Osteocyte (in vitro differentiated cells): ENCODE data around the gene FOXI1. TPM values are rescaled to one million over a fixed set of nuclear protein-coding genes. Genes with fewer than 3 reads are reported as not detected.

Experiments used
- DNase-seq: peaks from one replicate; pipeline ENCODE4 v3.0.0; 2021; ENCODE audit warnings: mixed read lengths; ENCODE audit not compliant: unreplicated experiment; ENCODE audit errors: extremely low spot score
- H3K27ac Mint-ChIP-seq: one replicate; pipeline ENCODE4 v1.8.0; 2021; ENCODE audit warnings: mild to moderate bottlenecking, mixed read lengths; ENCODE audit not compliant: unreplicated experiment
- H3K27me3 Mint-ChIP-seq: one replicate; pipeline ENCODE4 v1.8.0; 2021; ENCODE audit warnings: mixed read lengths; ENCODE audit not compliant: unreplicated experiment
- H3K36me3 Mint-ChIP-seq: one replicate; pipeline ENCODE4 v1.8.0; 2021; ENCODE audit warnings: mixed read lengths; ENCODE audit not compliant: unreplicated experiment
- H3K4me1 Mint-ChIP-seq: one replicate; pipeline ENCODE4 v1.8.0; 2021; ENCODE audit warnings: mixed read lengths; ENCODE audit not compliant: unreplicated experiment
- H3K4me3 Mint-ChIP-seq: one replicate; pipeline ENCODE4 v1.8.0; 2021; ENCODE audit warnings: mild to moderate bottlenecking, moderate library complexity, mixed read lengths; ENCODE audit not compliant: unreplicated experiment
- H3K9me3 Mint-ChIP-seq: one replicate; pipeline ENCODE4 v1.8.0; 2021; ENCODE audit warnings: mixed read lengths; ENCODE audit not compliant: unreplicated experiment
- CTCF ChIP-seq: fragments of 200-600 bp; sonication (generic); IDR thresholded peaks from 2 replicates; pipeline ENCODE4 v1.5.0; 2021; ENCODE audit warnings: antibody characterized with exemption, mild to moderate bottlenecking, moderate library complexity
- total RNA-seq: library from RNA; stranded (reverse); gene quantifications from 2 replicates; pipeline ENCODE4 v1.2.1, GENCODE V29; 2021

FOXI1 gene
- total RNA-seq, 1 donor from 2014 or later = not detected

- no peak overlapping the region for H3K4me3 Mint-ChIP-seq
Measured at GRCh38 chr5:170067574-170068170, 38.0 kb upstream of the FOXI1 start.

GRCh38 chr5:170069512-170069911, 36.2 kb upstream of the FOXI1 start:
- no peak for DNase-seq
- TF ChIP-seq CTCF = no peak
- Mint-ChIP-seq H3K27me3 (peaks cover 3% of the 10 kb centered on the region), H3K36me3 (no peaks in the 10 kb centered on the region), H3K9me3 (no peaks in the 10 kb centered on the region), H3K4me3 (no peak overlapping the region), H3K27ac (no peak overlapping the region), H3K4me1 (no peaks in the 10 kb centered on the region)

More at GRCh38 chr5:170067574-170068170, 38.0 kb upstream of the FOXI1 start:
- no peaks in the 10 kb centered on the region for H3K27me3 Mint-ChIP-seq
- DNase-seq = no peak
- H3K4me1 Mint-ChIP-seq = no peaks in the 10 kb centered on the region
- no peaks in the 10 kb centered on the region for H3K9me3 Mint-ChIP-seq
- no peak overlapping the region for H3K27ac Mint-ChIP-seq
- TF ChIP-seq CTCF = no peak
- H3K36me3 Mint-ChIP-seq = no peaks in the 10 kb centered on the region

- TF ChIP-seq CTCF = peak; percentile 78
- no peak overlapping the region for H3K4me3 Mint-ChIP-seq
- no peaks in the 10 kb centered on the region for H3K36me3 Mint-ChIP-seq
- peaks cover 9% of the 10 kb centered on the region for H3K27me3 Mint-ChIP-seq
- DNase-seq = no peak
- no peak overlapping the region for H3K27ac Mint-ChIP-seq
- no peaks in the 10 kb centered on the region for H3K4me1 Mint-ChIP-seq
- H3K9me3 Mint-ChIP-seq = no peaks in the 10 kb centered on the region
Measured at GRCh38 chr5:170070556-170071412, 34.9 kb upstream of the FOXI1 start.

GRCh38 chr5:170071748-170072147, 33.9 kb upstream of the FOXI1 start:
- no peak for TF ChIP-seq CTCF
- Mint-ChIP-seq H3K36me3 (no peaks in the 10 kb centered on the region), H3K27me3 (peaks cover 9% of the 10 kb centered on the region), H3K9me3 (no peaks in the 10 kb centered on the region), H3K4me3 (no peak overlapping the region), H3K4me1 (no peaks in the 10 kb centered on the region), H3K27ac (no peak overlapping the region)
- no peak for DNase-seq

GRCh38 chr5:170075696-170076095, 30.0 kb upstream of the FOXI1 start:
- DNase-seq = no peak
- no peak overlapping the region for H3K27ac Mint-ChIP-seq
- no peak overlapping the region for H3K4me3 Mint-ChIP-seq
- no peaks in the 10 kb centered on the region for H3K4me1 Mint-ChIP-seq
- peaks cover 15% of the 10 kb centered on the region for H3K27me3 Mint-ChIP-seq
- no peak for TF ChIP-seq CTCF
- no peaks in the 10 kb centered on the region for H3K9me3 Mint-ChIP-seq
- H3K36me3 Mint-ChIP-seq = no peaks in the 10 kb centered on the region
